LoVo (cell line): ENCODE measurements around the gene NME4.
"Not testable (repeated sequence)": the region's sequence is repeated elsewhere in the genome, so short reads cannot be mapped to it uniquely, and the experiment has no call there.

Experiments
- DNase-seq: peaks from one replicate; pipeline ENCODE4 v3.0.0-alpha.2; 2016; ENCODE audit warnings: low spot score

The NME4 gene

DNA sequence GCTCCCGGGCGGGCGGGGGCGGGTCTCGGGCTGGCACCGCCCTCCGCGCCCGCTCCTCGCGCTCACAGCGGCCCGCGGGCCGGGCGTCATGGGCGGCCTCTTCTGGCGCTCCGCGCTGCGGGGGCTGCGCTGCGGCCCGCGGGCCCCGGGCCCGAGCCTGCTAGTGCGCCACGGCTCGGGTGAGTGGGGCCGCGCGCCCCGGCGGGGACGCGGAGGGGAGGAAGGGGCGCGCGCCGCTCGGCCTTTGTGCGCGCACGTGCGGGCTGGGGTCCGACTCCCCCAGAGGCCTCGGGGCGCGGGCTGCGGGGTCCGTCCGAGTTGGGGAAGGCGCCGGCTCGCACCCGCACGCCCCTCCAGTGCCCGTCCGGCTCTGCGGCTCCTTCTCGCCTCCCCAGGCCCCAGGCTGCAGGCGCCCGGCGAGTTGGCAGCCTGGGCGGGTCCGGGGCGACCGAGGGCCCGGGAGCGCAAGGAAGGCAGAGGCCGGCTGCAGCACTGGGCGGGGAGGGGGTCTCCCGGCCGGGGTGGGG is at the start of gene NME4:
TSS of gene NME4 (plus strand) at position 65 of the 527 bp plus-strand sequence. CDS start at position 89, 24 bp downstream.
- DNase-seq, result no peak

DNA sequence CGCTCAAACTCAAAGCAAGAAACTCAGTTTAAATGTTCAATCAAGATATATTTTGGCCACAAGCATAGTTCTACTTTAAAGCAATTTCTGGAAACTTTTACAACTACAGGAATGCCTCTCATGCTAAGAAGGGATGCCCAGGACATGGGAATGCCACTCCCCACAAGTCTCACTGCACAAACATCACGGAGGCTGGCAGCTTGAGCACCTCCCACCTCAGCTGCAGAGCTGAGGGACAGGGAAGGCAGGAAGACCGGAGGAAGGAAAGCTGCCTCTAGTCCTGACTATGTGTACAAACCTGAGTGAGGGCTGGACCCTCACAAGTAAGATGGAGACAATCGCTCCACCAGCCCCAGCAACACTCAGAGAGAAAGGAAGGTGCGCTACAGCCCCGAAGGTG is 49.8 kb upstream of the NME4 start:
- no peak for DNase-seq

DNA sequence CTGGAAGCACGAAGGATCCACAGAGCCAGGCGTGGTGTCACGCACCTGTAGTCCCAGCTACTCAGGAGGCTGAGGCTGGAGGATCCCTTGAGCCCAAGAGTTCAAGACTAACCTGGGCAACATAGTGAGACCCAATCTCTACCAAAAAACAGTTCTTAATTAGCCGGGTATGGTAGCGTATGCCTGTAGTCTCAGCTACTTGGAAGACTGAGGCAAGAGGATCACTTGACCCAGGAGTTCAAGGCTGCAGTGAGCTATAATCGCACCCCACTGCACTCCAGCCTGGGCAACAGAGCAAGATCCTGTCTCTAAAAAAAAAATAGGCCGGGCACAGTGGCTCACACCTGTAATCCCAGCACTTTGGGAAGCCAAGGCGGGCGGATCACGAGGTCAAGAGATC is 48.5 kb upstream of the NME4 start:
- DNase-seq, result not testable (repeated sequence)

DNA sequence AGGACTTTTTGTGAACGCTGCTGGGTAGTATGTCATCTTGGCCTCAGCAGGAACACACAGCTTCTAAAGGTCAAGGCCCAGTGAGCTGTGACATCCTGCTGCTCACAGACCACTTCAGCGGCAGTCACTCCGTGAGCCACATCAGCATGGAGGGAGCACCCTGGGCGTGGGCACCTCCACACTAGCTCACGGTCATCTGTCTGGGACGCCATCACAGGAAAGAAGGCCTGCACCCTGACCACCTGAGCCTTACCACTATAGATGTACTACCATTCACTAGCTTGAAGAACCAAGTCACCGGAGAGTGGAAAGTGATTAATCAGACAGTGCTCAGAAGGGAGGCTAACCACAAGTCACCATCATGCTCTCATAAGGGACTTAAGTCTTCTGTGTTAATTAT is 47.8 kb upstream of the NME4 start:
- no peak for DNase-seq

DNA sequence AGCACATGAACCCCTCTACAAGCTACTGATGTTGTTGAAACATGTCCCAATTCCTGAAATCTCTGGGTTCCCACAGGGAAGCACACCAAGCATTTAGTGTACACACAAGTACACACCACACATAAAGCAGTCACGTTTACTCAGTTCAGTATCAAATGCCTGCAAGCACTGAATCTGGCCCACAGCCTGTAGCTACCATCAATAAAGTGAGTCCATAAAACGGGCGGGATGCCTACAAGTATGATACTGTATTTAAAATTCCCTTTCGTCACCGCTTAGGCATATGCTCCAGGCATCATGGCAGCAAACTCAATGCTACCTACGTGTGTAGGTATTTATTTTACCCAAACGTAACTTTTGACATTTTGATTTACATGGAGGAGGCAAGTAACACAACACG is 46.8 kb upstream of the NME4 start:
- no peak for DNase-seq

DNA sequence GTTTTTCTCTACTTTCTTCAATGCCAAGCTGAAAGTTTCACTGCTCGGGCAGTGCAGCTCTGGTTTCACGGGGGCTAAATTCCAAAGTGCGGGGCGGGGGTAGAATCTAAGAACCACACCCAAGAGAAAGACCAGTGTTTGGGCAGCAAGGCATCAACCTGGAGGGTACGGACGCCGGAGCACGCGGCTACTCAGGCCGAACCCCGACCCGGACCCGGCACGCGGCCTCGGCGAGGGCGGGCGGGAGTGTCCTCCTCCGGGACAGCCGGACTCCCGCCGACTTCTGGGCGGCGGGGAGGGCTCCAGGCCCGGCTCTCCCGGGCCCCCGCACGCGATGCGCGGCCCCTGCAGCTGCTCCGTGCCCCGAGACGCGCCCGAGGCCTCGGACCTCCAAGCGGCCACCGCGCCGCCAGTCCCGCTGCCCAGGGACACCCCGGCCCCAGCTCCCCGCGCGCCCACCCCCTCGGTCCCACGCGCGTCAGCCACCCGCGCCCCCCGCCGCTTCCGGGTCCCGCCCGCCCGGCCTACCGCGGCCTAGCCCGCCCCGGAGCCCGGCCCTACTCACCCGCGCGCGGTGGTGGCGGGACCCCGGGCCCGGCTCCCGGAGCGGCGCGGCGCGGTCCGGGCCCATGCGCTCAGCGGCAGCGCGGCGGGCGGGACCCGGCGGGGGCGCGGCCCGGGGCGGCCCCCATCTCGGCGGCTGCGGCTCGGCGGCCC is 45.0 kb upstream of the NME4 start:
- no peak for DNase-seq

DNA sequence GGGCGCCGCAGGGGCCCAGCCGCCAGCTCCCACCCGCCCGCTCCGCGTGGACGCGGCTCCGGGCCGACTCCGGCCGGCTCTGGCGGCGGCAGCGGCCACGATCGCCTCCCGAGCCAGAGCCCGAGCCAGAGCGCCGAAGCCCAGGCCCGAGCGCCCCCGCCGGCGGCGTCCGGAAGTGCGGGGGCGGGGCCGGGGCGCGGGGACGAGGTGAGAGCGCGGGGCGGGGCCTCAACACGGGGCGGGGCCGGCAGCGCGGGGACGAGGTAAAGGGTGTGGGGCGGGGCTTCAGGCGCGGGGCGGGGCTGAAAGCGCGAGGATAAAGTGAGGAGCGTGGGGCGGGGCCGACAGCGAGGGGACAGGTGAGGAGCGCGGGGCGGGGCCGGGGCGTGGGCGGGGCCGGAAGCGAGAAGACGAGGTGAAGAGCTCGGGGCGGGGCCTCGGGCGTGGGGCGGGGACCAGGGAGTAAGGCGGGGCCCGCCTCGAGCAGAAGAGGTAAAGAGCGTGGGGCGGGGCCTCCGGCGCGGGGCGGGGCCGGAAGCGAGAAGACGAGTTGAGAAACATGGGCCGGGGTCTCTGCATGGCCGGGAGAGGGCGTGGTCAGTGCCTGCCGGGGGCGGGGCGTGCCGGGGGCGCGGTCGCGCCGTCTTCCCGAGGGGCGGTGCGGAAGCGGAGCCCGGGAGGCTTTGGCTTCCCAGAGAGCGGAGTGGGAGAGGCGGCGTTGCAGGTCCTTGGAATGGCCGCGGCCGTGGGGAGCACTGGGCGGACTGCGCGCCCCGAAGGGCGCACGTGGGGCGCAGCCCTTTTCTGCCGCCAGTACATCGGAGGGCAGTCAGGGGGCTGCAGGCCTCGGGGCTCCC is 44.2 kb upstream of the NME4 start, which contains the start of gene AXIN1:
TSS of gene AXIN1 (minus strand) at position 177 of the 857 bp plus-strand sequence. CDS start 5,698 bp downstream, outside the sequence.
- peak; percentile 99 for DNase-seq

DNA sequence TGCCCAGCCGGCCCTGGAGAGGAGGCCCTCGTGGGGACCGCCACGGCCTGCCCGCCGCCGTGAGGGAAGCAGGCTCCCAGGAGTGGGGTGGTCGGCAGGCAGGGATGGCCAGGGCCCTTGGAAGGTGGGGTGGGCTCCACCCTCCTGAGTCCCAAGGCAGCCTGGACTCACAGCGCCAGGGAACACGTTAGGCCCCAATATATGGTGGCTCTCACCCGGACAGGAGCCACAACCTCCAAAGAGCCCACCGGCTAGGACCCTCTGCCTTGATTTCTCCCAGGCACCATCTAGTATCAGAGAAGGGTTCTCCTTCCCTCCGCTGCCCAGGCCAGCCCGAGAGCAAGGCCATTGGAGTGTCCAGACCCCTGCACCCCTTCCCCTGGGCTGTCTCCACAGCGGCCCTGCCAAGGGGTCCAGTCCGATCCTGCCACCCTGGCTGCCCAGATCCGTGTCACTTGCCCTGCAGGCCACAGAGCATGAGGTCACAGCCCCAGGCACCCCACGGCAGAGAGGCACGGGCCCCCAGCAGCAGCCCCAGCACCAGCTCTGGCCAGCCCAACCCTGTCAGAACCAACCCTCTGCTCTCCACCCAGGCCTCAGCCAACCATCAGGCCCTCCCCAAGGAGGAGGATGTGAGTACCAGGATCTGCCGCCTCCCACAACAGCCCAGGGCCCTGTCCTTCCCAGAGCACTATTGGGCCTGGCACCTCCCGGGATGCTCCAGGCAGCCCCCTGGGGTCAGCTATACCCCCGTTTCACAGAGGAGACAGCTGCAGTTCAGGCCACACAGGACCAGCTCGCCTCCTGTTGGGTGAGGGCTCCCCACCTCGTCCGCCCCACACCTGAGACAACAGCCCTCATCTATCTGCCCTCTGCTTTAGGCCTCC is 43.4 kb upstream of the NME4 start:
- no peak for DNase-seq

- DNase-seq, result no peak
These were observed 42.6 kb upstream of the NME4 start for GRCh38 chr16:354291-354881.

GRCh38 chr16:354971-355461 is 42.0 kb upstream of the NME4 start:
- no peak for DNase-seq

DNA sequence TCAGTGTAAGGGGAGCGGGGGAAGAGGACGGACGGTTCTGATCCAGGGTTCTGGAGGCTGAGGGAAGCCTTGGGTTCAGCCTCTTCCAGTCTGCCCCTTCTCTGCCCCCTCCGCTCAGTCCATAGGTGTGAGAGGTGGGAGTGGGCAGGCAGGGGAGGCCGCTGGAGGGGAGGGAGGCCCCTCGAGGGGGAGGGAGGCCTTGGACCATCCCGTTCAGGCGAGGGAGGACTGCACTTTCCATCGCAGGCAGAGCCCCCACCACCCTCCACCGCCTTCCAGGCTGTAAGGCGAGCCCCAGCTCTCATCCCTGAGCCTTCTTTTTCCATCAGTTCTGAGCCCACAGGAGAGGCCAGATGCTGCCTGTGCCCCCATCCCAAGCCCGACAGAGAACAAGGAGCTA is 40.3 kb upstream of the NME4 start:
- no peak for DNase-seq

DNA sequence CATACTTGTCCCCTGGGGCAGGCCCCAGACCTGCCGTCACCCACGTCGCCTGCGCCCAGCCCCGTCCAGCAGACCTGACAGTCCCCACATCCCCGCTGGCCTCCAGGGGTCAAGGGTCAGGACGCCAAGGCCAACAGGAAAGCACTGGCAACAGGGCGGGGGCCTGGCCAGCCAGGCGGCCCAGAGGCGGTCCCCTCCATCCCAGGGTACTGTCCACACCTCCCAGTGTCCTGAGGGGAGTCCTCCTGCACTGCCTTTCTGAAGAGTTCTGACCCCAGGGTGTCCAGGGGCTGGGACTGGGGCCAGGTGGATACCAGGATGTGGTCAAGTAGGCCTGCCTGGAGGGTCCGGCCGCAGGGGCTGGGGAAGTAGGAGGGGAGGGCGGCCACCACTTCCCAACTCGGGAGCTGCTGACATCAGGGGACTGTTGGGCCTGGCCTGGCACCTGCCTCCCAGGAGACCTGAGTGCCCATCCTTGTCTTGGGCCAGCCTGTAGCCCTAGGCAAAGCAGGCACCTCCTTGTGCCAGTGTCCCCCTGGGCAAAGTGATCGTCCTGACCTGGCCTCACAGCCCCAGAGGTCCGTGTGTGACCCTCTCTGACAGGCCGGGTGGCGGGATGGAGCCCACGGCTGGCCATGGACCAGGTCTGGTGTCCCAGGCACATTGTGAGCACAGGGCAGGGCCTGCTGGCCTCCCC is 37.8 kb upstream of the NME4 start:
- DNase-seq, result no peak

DNA sequence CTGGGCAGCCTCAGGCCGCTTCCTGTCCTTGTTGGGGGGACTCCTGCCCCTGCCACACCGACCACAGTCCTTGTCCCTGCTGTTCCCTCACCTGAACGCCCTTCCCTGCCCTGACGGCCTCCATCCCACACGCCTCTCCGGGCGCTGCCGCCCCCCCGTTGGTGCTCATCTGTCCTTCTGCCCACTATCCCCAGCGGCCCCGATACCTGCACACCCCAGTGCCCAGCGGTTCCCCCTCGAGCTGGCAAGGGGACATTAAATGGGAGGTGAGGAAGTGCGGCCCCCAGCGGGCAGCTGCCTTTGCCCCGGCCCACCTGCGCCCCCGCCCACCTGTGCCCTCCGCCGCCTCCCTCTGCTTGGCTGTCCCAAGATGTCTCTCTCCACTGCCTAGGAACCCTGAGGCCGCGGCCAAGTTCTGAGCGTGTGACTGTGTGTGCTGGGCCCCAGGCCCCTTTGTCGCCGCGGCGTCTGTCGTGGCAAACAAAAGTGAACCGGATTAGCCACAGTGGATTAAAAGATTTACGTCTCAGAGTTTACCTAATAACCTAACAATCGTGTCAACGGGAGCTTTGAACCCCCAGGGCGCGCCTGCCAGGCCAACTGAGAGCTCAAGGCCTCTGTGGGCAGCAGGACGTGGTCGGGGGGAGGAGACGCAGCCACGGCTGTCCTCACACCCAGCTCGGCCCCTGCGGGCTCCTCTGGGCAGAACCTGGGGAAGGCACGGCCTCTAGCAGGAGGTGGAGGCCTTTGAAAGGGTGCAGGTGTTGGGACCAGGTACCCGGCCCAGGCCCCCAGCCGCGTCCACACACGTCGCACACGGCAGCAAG is 36.9 kb upstream of the NME4 start:
- no peak for DNase-seq

GRCh38 chr16:360698-361336 is 36.2 kb upstream of the NME4 start:
- no peak for DNase-seq

DNA sequence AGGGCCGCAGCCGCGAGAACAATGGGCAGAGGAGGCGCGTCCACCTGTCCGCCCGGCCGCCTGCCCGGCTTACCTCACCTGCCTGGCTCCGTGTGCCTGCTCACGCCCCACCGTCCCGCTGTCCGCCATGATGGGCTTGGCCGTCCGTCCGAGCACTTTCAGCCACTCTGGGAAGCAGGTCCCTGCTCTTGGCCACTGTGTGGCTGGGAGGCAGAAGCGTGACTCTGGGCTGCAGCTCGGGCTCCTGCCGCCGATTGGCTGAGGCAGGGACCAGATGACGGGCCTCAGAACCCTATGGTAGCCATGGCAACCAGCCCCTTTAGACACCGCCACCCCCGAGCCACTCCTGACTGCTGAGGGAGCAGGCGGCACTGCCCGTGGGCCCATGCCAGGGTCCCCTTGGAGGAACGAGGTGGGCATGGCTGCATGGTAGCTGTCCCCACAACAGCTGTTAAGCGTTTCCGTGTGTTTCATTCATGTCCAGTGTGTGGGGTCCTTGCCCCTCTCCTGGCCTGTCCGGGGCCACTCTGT is 35.6 kb upstream of the NME4 start:
- no peak for DNase-seq

GRCh38 chr16:361872-362701 is 34.9 kb upstream of the NME4 start:
- DNase-seq, result peak; percentile 84

DNA sequence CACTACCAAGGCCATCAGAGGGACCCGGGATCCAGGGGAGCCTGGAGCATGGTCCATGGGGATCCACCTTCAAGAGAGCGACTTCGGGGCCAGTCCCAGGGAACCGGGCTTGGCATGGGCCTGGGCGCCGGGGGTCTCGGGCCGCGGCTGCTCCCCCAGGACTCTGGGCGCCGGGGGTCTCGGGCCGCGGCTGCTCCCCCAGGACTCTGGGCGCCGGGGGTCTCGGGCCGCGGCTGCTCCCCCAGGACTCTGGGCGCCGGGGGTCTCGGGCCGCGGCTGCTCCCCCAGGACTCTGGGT is 34.3 kb upstream of the NME4 start:
- not testable (repeated sequence) for DNase-seq

DNA sequence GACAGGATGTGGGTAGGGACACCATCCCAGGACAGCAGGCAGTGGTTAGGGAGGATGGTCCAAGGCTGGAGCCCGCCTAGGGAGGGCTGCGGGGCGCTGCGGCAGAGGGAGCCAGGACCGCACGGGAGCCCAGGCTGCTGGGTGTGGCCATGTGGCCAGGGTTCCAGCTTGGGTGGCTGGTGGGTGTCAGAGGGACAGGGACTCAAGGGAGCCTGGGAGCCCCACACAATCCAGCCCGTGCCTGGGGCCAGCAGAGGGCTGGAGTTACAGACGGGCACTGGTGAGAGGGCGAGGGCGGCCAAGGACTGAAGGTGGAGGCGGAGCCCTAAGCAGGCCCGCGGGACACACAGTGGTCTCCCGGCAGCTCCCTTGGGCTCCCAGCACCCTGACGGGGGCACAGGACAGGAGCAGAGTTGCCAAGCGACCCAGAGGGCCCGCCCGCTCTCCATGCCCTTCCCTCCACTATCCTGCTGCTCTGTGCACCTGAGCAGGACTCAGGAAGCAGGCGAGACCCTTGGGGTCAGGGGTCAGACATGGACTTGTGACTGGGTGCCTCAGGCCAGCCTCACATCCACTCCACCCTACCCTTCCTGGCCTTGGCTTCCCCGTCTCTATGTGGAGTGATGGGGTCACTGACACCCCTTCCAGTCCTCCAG is 33.8 kb upstream of the NME4 start:
- no peak for DNase-seq
